Keratinocyte (primary cell): ENCODE data around the gene QPRT. TPM values are rescaled to one million over a fixed set of nuclear protein-coding genes. Genes with fewer than 3 reads are reported as not detected.

Experiments used
- DNase-seq: peaks from one replicate; pipeline ENCODE4 v3.0.0-alpha.2; 2011; ENCODE audit warnings: low read depth, missing footprints, low spot score
- FAIRE-seq: peaks from 2 replicates; lab custom pipeline; 2011; peaks lifted over from hg19 to GRCh38; lab: Jason Lieb, UNC
- H2AFZ ChIP-seq: 2 replicates; pipeline ENCODE4 v1.6.0; 2012; ENCODE audit warnings: low read length, control low read depth, inconsistent platforms; ENCODE audit not compliant: control insufficient read depth
- H3K27ac ChIP-seq: 2 replicates; pipeline ENCODE4 v1.5.1; 2011; ENCODE audit warnings: low read length; ENCODE audit not compliant: control insufficient read depth, insufficient read depth
- H3K27me3 ChIP-seq: 3 replicates; pipeline ENCODE4 v1.6.0; 2011; ENCODE audit warnings: low read length; ENCODE audit not compliant: control insufficient read depth, insufficient read depth; ENCODE audit errors: extremely low read depth
- H3K36me3 ChIP-seq, 2 experiments: 2 replicates in 1 of 2; 3 replicates in 1 of 2; pipeline ENCODE4 v1.5.1; 2011; ENCODE audit warnings: low read length in 2 of 2, mild to moderate bottlenecking in 1 of 2; ENCODE audit not compliant: control insufficient read depth in 2 of 2, insufficient read depth in 2 of 2; ENCODE audit errors: extremely low read depth in 1 of 2
- H3K4me1 ChIP-seq: 3 replicates; pipeline ENCODE4 v1.5.1; 2011; ENCODE audit warnings: low read length; ENCODE audit not compliant: control insufficient read depth, insufficient read depth; ENCODE audit errors: extremely low read depth
- H3K4me2 ChIP-seq: 3 replicates; pipeline ENCODE4 v1.6.0; 2011; ENCODE audit warnings: low read depth, low read length; ENCODE audit not compliant: control insufficient read depth, insufficient read depth; ENCODE audit errors: extremely low read depth
- H3K4me3 ChIP-seq, 3 experiments: fragments of 200-600 bp in 1 of 3; sonication (generic) in 1 of 3; 2 replicates in 2 of 3; 3 replicates in 1 of 3; pipeline ENCODE4 v1.5.1; 2011 to 2016; ENCODE audit warnings: low read length in 3 of 3, mild to moderate bottlenecking in 3 of 3, control low read depth in 2 of 3, inconsistent platforms in 1 of 3, low read depth in 1 of 3, mixed read lengths in 1 of 3, mixed run types in 1 of 3, moderate library complexity in 1 of 3; ENCODE audit not compliant: control insufficient read depth in 2 of 3, insufficient read depth in 2 of 3; ENCODE audit errors: extremely low read depth in 1 of 3
- H3K79me2 ChIP-seq: 2 replicates; pipeline ENCODE4 v1.6.0; 2012; ENCODE audit warnings: low read length; ENCODE audit not compliant: control insufficient read depth, insufficient read depth
- H3K9ac ChIP-seq: 3 replicates; pipeline ENCODE4 v1.6.0; 2011; ENCODE audit warnings: low read length; ENCODE audit not compliant: control insufficient read depth, insufficient read depth; ENCODE audit errors: extremely low read depth
- H3K9me1 ChIP-seq: 3 replicates; pipeline ENCODE4 v1.6.0; 2011; ENCODE audit warnings: low read length; ENCODE audit not compliant: control insufficient read depth, insufficient read depth; ENCODE audit errors: extremely low read depth
- H3K9me3 ChIP-seq: 2 replicates; pipeline ENCODE4 v1.5.1; 2012; ENCODE audit warnings: low read depth, low read length; ENCODE audit not compliant: control insufficient read depth
- H4K20me1 ChIP-seq: 3 replicates; pipeline ENCODE4 v1.6.0; 2011; ENCODE audit warnings: low read length; ENCODE audit not compliant: control insufficient read depth, insufficient read depth; ENCODE audit errors: extremely low read depth
- CTCF ChIP-seq, 3 experiments: IDR thresholded peaks in 1 of 3; conservative IDR thresholded peaks in 1 of 3; optimal IDR thresholded peaks in 1 of 3; 2 replicates in 2 of 3; 3 replicates in 1 of 3; pipeline versions ENCODE3 to v1.5.1; 2011; ENCODE audit warnings: low read length in 3 of 3, mild to moderate bottlenecking in 3 of 3, moderate library complexity in 2 of 3, control low read depth in 1 of 3, inconsistent platforms in 1 of 3; ENCODE audit not compliant: insufficient read depth in 2 of 3; ENCODE audit errors: extremely low read depth in 1 of 3
- EZH2 ChIP-seq: IDR thresholded peaks from one replicate; pipeline ENCODE4 v1.6.1; 2012; ENCODE audit warnings: inconsistent platforms, mild to moderate bottlenecking, low read length, moderate library complexity
- dilution Hi-C: fragments of 300-500 bp; cut with MboI; formaldehyde crosslinking; loops from one replicate; pipeline ENCODE4 v1.7.0; 2020; ENCODE audit warnings: low sequenced_read_pairs; ENCODE audit not compliant: extremely low pct_ligation_motif_present
- polyA plus RNA-seq, 5 experiments: library from polyadenylated mRNA; depleted of rRNA in 3 of 5; stranded (reverse) in 3 of 5; stranded (forward) in 1 of 5; unstranded in 1 of 5; fragments of >200 nt; gene quantifications; 1 replicate in 1 of 5; 2 replicates in 3 of 5; 3 replicates in 1 of 5; pipeline versions ENCODE4 v1.2.1 to v1.2.3, GENCODE V29; 2011 to 2012; ENCODE audit warnings: missing spikeins in 2 of 5, low read depth in 1 of 5, low replicate concordance in 1 of 5

Gene QPRT
- polyA plus RNA-seq, 1 donor (not counting 4 experiments of a cell fraction or from before 2014, with no cell fraction given) = 8.8 TPM

- DNase-seq = no peak
- Histone ChIP-seq H3K9ac (no peak overlapping the region), H2AFZ (no peak overlapping the region), H3K36me3 (no peaks in the 10 kb centered on the region), H3K4me3 (no peak overlapping the region), H3K27ac (no peak overlapping the region), H3K9me1 (no peaks in the 10 kb centered on the region), H3K4me2 (no peak overlapping the region), H3K27me3 (no peaks in the 10 kb centered on the region), H3K4me1 (no peaks in the 10 kb centered on the region), H4K20me1 (no peaks in the 10 kb centered on the region), H3K79me2 (no peaks in the 10 kb centered on the region), H3K9me3 (no peaks in the 10 kb centered on the region)
- dilution Hi-C loops = no loop called here
- FAIRE-seq = no peak
- TF ChIP-seq CTCF (optimal IDR thresholded peaks at IDR 0.05 in 1 of 3, IDR thresholded peaks at IDR 0.05 in 1 of 3, conservative IDR thresholded peaks at IDR 0.05 in 1 of 3; ENCODE audit: extremely low read depth in 1 of 3, insufficient read depth in 2 of 3, low read length in 3 of 3) (no peak), EZH2 (no peak)
Observed at GRCh38 chr16:29656688-29657523, 22.1 kb upstream of the QPRT start.

GRCh38 chr16:29658705-29659104 is 20.3 kb upstream of the QPRT start:
- Histone ChIP-seq H3K4me2 (no peak overlapping the region), H2AFZ (no peak overlapping the region), H3K27me3 (no peaks in the 10 kb centered on the region), H3K9me1 (no peaks in the 10 kb centered on the region), H3K9ac (no peak overlapping the region), H3K4me1 (no peaks in the 10 kb centered on the region), H3K27ac (no peak overlapping the region), H3K9me3 (no peaks in the 10 kb centered on the region), H3K79me2 (no peaks in the 10 kb centered on the region), H3K4me3 (no peak overlapping the region), H3K36me3 (no peaks in the 10 kb centered on the region), H4K20me1 (no peaks in the 10 kb centered on the region)
- dilution Hi-C loops = no loop called here
- TF ChIP-seq EZH2 (no peak), CTCF (optimal IDR thresholded peaks at IDR 0.05 in 1 of 3, IDR thresholded peaks at IDR 0.05 in 1 of 3, conservative IDR thresholded peaks at IDR 0.05 in 1 of 3; ENCODE audit: extremely low read depth in 1 of 3, insufficient read depth in 2 of 3, low read length in 3 of 3) (no peak)
- FAIRE-seq (no peak), DNase-seq (no peak)
